Mononuclear cell (primary cell): ENCODE results near the gene CAPN10. TPM values are rescaled to one million over a fixed set of nuclear protein-coding genes. Genes with fewer than 3 reads are reported as not detected.

ENCODE experiments used
- H3K27me3 ChIP-seq: 2 replicates; pipeline ENCODE4 v1.6.0; 2011; ENCODE audit warnings: low read length, control low read depth; ENCODE audit not compliant: insufficient read depth
- H3K4me1 ChIP-seq: 2 replicates; pipeline ENCODE4 v1.5.1; 2011; ENCODE audit warnings: mild to moderate bottlenecking, low read length, control low read depth; ENCODE audit not compliant: insufficient read depth
- H3K4me3 ChIP-seq: 2 replicates; pipeline ENCODE4 v1.5.1; 2011; ENCODE audit warnings: mild to moderate bottlenecking, low read length, moderate library complexity
- H3K9me3 ChIP-seq: 2 replicates; pipeline ENCODE4 v1.5.1; 2011; ENCODE audit warnings: low read depth, mild to moderate bottlenecking, control low read depth, low read length
- total RNA-seq: library from RNA; depleted of rRNA; stranded (reverse); fragments of >200 nt; gene quantifications from one replicate; pipeline ENCODE4 v1.2.3, GENCODE V29; 2012

Gene CAPN10
- total RNA-seq, 1 donor = 18.2 TPM

GRCh38 chr2:240576436-240577205 is 9.9 kb upstream of the CAPN10 start:
- H3K9me3 ChIP-seq = no peaks in the 10 kb centered on the region
- no peak overlapping the region for H3K4me3 ChIP-seq
- no peaks in the 10 kb centered on the region for H3K27me3 ChIP-seq
- peaks cover 35% of the 10 kb centered on the region for H3K4me1 ChIP-seq

DNA sequence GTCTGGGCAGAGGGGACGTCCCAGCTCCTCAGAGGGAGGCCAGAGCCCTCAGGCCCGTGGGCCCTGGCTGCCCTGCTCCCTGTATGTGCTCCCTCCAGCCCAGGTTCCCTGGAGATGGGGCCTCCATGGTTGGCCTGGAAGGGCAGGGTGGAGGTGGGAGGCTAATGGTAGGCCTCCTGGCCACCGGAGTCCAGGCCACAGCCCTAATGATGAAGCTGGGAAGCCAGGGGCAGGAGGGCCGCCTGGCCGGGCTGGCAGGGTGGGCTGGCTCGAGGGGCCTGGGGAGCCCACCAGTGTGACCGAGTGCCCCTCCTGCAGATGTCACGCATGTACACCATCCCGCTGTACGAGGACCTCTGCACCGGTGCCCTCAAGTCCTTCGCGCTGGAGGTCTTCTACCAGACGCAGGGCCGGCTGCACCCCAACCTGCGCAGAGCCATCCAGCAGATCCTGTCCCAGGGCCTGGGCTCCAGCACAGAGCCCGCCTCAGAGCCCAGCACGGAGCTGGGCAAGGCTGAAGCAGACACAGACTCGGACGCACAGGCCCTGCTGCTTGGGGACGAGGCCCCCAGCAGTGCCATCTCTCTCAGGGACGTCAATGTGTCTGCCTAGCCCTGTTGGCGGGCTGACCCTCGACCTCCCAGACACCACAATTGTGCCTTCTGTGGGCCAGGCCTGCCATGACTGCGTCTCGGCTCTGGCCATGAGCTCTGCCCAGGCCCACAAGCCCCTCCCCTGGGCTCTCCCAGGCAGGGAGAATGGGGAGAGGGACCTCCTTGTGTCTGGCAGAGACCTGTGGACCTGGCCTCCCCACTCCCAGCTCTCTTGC is 9.0 kb upstream of the CAPN10 start:
- Histone ChIP-seq H3K4me1 (peaks cover 32% of the 10 kb centered on the region), H3K4me3 (no peak overlapping the region), H3K27me3 (no peaks in the 10 kb centered on the region), H3K9me3 (no peaks in the 10 kb centered on the region)

GRCh38 chr2:240578110-240578450 is 8.5 kb upstream of the CAPN10 start:
- Histone ChIP-seq H3K4me3 (no peak overlapping the region), H3K27me3 (no peaks in the 10 kb centered on the region), H3K4me1 (peaks cover 34% of the 10 kb centered on the region), H3K9me3 (no peaks in the 10 kb centered on the region)

DNA sequence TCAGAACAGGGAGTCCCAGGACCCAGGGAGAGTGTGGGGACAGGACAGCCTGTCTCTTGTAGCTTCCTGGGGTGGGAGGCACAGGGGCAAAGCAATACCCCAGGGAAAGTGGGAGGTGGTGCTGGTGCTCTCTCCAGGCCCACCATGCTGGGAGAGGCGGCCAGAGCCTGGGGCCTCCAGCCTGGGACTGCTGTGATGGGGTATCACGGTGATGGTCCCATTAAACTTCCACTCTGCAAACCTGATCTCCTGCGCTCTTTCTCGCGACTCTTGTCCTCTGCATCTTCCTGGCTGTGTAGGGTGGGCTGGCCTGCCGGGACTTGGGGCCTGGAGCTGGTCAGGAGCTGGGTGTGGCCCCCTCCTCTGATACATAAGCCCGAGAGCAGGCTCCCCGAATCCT is 8.0 kb upstream of the CAPN10 start:
- Histone ChIP-seq H3K4me3 (no peak overlapping the region), H3K4me1 (peaks cover 38% of the 10 kb centered on the region), H3K9me3 (no peaks in the 10 kb centered on the region), H3K27me3 (no peaks in the 10 kb centered on the region)

GRCh38 chr2:240579071-240579762 is 7.3 kb upstream of the CAPN10 start:
- peaks cover 45% of the 10 kb centered on the region for H3K4me1 ChIP-seq
- no peaks in the 10 kb centered on the region for H3K9me3 ChIP-seq
- no peaks in the 10 kb centered on the region for H3K27me3 ChIP-seq
- no peak overlapping the region for H3K4me3 ChIP-seq

- Histone ChIP-seq H3K27me3 (no peaks in the 10 kb centered on the region), H3K4me1 (peaks cover 53% of the 10 kb centered on the region), H3K9me3 (no peaks in the 10 kb centered on the region), H3K4me3 (no peak overlapping the region)
These were observed 6.5 kb upstream of the CAPN10 start for GRCh38 chr2:240579771-240580614.

DNA sequence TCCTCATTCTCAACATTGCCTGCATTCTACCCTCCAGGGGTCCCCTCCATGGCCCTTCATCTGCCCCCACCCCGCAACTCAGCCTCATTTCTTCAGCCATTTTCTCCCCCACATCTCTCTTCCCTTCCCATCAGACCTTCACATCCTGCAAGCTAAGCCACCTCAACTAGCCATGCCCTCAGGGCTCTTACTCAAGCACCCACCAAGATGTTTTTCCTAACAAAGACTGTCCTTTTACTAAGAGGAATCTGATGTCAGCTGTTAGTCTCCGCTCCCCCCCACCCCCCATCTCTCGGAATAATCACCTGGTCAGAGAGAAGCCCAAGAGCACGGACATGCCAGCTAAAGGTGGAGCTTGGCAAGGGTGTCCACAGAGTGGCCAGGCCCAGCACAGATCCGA is 4.7 kb upstream of the CAPN10 start:
- H3K4me1 ChIP-seq = peaks cover 62% of the 10 kb centered on the region

GRCh38 chr2:240582781-240583180 is 3.8 kb upstream of the CAPN10 start:
- no peaks in the 10 kb centered on the region for H3K9me3 ChIP-seq
- no peak overlapping the region for H3K4me3 ChIP-seq
- no peaks in the 10 kb centered on the region for H3K27me3 ChIP-seq
- peaks cover 71% of the 10 kb centered on the region for H3K4me1 ChIP-seq

More for the DNA sequence above, 4.7 kb upstream of the CAPN10 start:
- H3K9me3 ChIP-seq = no peaks in the 10 kb centered on the region
- H3K27me3 ChIP-seq = no peaks in the 10 kb centered on the region
- H3K4me3 ChIP-seq = no peak overlapping the region

- H3K4me1 ChIP-seq = peaks cover 72% of the 10 kb centered on the region
These were observed 2.8 kb upstream of the CAPN10 start for GRCh38 chr2:240583774-240584173.

DNA sequence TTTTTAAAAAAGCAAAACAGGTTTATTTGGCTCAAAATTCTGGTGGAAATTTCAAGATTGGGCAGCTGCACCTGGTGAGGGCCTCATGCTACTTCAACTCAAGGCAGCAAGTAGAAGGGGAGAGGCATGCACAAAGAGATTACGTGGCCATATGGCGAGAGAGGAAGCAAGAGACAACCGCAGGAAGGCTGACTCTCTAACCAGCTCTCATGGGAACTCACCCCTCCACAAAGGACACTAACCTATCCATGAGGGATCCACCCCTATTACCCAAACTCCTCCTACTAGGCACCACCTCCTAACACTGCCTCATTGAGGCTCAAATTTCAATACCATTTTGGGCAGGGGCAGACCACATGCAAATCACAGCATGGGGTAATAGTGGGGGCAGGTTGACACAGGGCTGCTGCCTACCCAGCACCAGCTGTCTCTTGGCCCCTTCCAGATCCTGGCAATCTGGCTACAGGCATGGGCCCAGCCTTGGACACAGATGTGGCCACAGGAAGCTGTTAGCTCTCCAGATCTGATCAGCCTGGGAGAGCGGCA is 2.0 kb upstream of the CAPN10 start:
- Histone ChIP-seq H3K27me3 (no peaks in the 10 kb centered on the region), H3K9me3 (no peaks in the 10 kb centered on the region), H3K4me3 (no peak overlapping the region), H3K4me1 (peaks cover 64% of the 10 kb centered on the region)

More at GRCh38 chr2:240583774-240584173, 2.8 kb upstream of the CAPN10 start:
- Histone ChIP-seq H3K4me3 (no peak overlapping the region), H3K27me3 (no peaks in the 10 kb centered on the region), H3K9me3 (no peaks in the 10 kb centered on the region)

GRCh38 chr2:240585101-240585500 is 1.4 kb upstream of the CAPN10 start:
- H3K4me3 ChIP-seq = peak overlapping the region; percentile 81
- H3K4me1 ChIP-seq = peaks cover 59% of the 10 kb centered on the region
- no peaks in the 10 kb centered on the region for H3K9me3 ChIP-seq
- H3K27me3 ChIP-seq = no peaks in the 10 kb centered on the region

DNA sequence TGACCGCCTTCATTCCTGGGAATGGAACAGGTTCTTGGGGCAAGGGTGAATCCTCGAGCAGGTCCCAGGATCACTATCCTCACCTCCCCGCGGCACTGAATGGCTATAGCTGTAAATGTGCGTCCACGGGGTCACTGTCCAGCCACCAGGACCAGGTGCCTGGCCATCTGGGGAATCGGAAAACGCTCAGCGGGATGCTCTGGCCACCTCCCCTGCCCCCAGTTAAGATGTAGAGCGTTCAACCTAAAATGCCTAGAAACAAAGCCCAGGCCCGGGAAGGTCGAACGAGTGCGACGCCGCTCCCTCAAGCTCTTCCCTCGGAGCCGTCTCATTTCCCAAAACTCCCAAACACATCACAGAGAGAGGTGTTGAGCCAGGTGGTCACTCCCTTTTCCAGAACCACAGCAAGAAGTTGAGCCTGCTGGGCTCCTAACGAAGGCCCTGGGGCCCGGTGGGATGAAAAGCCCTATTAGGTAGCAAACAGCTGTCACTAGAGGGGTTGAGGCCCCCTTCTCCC is 795 bp upstream of the CAPN10 start:
- Histone ChIP-seq H3K9me3 (no peaks in the 10 kb centered on the region), H3K4me1 (peaks cover 53% of the 10 kb centered on the region), H3K27me3 (no peaks in the 10 kb centered on the region), H3K4me3 (peak overlapping the region; percentile 81)

- Histone ChIP-seq H3K4me3 (peak overlapping the region; percentile 81), H3K4me1 (peaks cover 49% of the 10 kb centered on the region), H3K9me3 (no peaks in the 10 kb centered on the region), H3K27me3 (no peaks in the 10 kb centered on the region)
These were observed 626 bp downstream of the CAPN10 start for GRCh38 chr2:240586919-240587800.
